GM23338 (cell line): Measurements from ENCODE around the gene PRUNE1. TPM values are rescaled to one million over a fixed set of nuclear protein-coding genes. Genes with fewer than 3 reads are reported as not detected.
A peak's percentile ranks its signal among the peaks of the same experiment; 100 is the strongest.

Experiments used
- ATAC-seq: fragments of 200-7000 bp; cut with Tn5 transposase; 3 replicates; pipeline ENCODE4 v1.9.1; 2020
- DNase-seq: peaks from one replicate; pipeline ENCODE4 v3.0.0-alpha.2; 2015; ENCODE audit warnings: low spot score
- H2AFZ ChIP-seq: fragments of 200-600 bp; sonication (generic); 2 replicates; pipeline ENCODE4 v1.8.0; 2016; ENCODE audit warnings: antibody characterized with exemption, mild to moderate bottlenecking, moderate library complexity
- H3F3A ChIP-seq: fragments of 200-600 bp; sonication (generic); replicated peaks from 2 replicates; pipeline ENCODE4 v1.8.0; 2017; ENCODE audit warnings: antibody characterized with exemption, mixed run types, low read depth
- H3K27ac ChIP-seq: fragments of 200-600 bp; sonication (generic); 2 replicates; pipeline ENCODE4 v1.6.1; 2016; ENCODE audit warnings: low read depth
- H3K27me3 ChIP-seq: fragments of 200-600 bp; sonication (generic); 2 replicates; pipeline ENCODE4 v1.8.0; 2016; ENCODE audit warnings: mild to moderate bottlenecking, mixed run types, moderate library complexity; ENCODE audit not compliant: insufficient read depth
- H3K36me3 ChIP-seq: fragments of 200-600 bp; sonication (generic); 2 replicates; pipeline ENCODE4 v1.8.0; 2016; ENCODE audit warnings: mild to moderate bottlenecking; ENCODE audit not compliant: insufficient read depth
- H3K4me1 ChIP-seq: fragments of 200-600 bp; sonication (generic); 2 replicates; pipeline ENCODE4 v1.8.0; 2016; ENCODE audit warnings: mild to moderate bottlenecking, moderate library complexity; ENCODE audit not compliant: insufficient read depth
- H3K4me2 ChIP-seq: fragments of 200-600 bp; sonication (generic); 2 replicates; pipeline ENCODE4 v1.7.1; 2017; ENCODE audit warnings: mixed run types
- H3K4me3 ChIP-seq: fragments of 200-600 bp; sonication (generic); 2 replicates; pipeline ENCODE4 v1.6.1; 2016; ENCODE audit warnings: mixed run types
- H3K79me2 ChIP-seq: fragments of 200-600 bp; sonication (generic); replicated peaks from 2 replicates; pipeline ENCODE4 v1.8.0; 2017; ENCODE audit warnings: mild to moderate bottlenecking; ENCODE audit not compliant: insufficient read depth
- H3K9me2 ChIP-seq: fragments of 200-600 bp; sonication (generic); 2 replicates; pipeline ENCODE4 v1.8.0; 2017; ENCODE audit not compliant: insufficient read depth
- H4K20me1 ChIP-seq: fragments of 200-600 bp; sonication (generic); replicated peaks from 2 replicates; pipeline ENCODE4 v1.8.0; 2017; ENCODE audit warnings: mild to moderate bottlenecking; ENCODE audit not compliant: insufficient read depth
- H3K27ac Mint-ChIP-seq: 2 replicates; pipeline ENCODE4 v1.8.0; 2020; ENCODE audit warnings: inconsistent platforms, mild to moderate bottlenecking, moderate library complexity, mixed read lengths
- H3K27me3 Mint-ChIP-seq: 3 replicates; pipeline ENCODE4 v1.8.0; 2022; ENCODE audit warnings: low read depth, mild to moderate bottlenecking, moderate library complexity, mixed read lengths, inconsistent platforms; ENCODE audit not compliant: insufficient read depth, poor library complexity
- H3K36me3 Mint-ChIP-seq: 3 replicates; pipeline ENCODE4 v1.8.0; 2021; ENCODE audit warnings: low read depth, mild to moderate bottlenecking, inconsistent platforms, moderate library complexity, mixed read lengths
- H3K4me1 Mint-ChIP-seq: 3 replicates; pipeline ENCODE4 v1.8.0; 2020; ENCODE audit warnings: mild to moderate bottlenecking, inconsistent platforms, mixed read lengths
- H3K4me3 Mint-ChIP-seq: 3 replicates; pipeline ENCODE4 v1.8.0; 2021; ENCODE audit warnings: moderate library complexity, mild to moderate bottlenecking, inconsistent platforms, mixed read lengths
- H3K9me3 Mint-ChIP-seq: 3 replicates; pipeline ENCODE4 v1.8.0; 2020; ENCODE audit warnings: moderate library complexity, mild to moderate bottlenecking, inconsistent platforms, mixed read lengths
- CREB1 ChIP-seq: fragments of 250-450 bp; sonication (Bioruptor Pico); IDR thresholded peaks from 2 replicates; pipeline ENCODE4 v1.5.0; 2020; ENCODE audit warnings: low read depth, mild to moderate bottlenecking, moderate library complexity
- ETS1 ChIP-seq: IDR thresholded peaks from 2 replicates; pipeline ENCODE4 v1.6.1; 2016; ENCODE audit warnings: antibody characterized with exemption
- EZH2 ChIP-seq: fragments of 200-600 bp; sonication (generic); IDR thresholded peaks from one replicate; pipeline ENCODE4 v1.8.0; 2017; ENCODE audit warnings: antibody characterized with exemption, mild to moderate bottlenecking, low read depth; ENCODE audit not compliant: unreplicated experiment
- EZH2phosphoT487 ChIP-seq: fragments of 200-600 bp; sonication (generic); IDR thresholded peaks from one replicate; pipeline ENCODE4 v1.8.1; 2018; ENCODE audit warnings: antibody characterized with exemption; ENCODE audit not compliant: unreplicated experiment
- JUNB ChIP-seq: IDR thresholded peaks from one replicate; pipeline ENCODE4 v1.6.1; 2016; ENCODE audit warnings: antibody characterized with exemption; ENCODE audit not compliant: unreplicated experiment
- NANOG ChIP-seq: IDR thresholded peaks from 2 replicates; pipeline ENCODE4 v1.6.1; 2016; ENCODE audit warnings: antibody characterized with exemption, borderline replicate concordance
- POLR2AphosphoS5 ChIP-seq: IDR thresholded peaks from 2 replicates; pipeline ENCODE4 v1.6.1; 2016; ENCODE audit warnings: antibody characterized with exemption, low read depth
- REST ChIP-seq: IDR thresholded peaks from one replicate; pipeline ENCODE4 v1.6.1; 2018; ENCODE audit warnings: antibody characterized with exemption; ENCODE audit not compliant: unreplicated experiment
- STAT1 ChIP-seq: IDR thresholded peaks from one replicate; pipeline ENCODE4 v1.6.1; 2016; ENCODE audit warnings: antibody characterized with exemption; ENCODE audit not compliant: unreplicated experiment
- ZNF114 ChIP-seq: fragments of 250-450 bp; sonication (Bioruptor Pico); IDR thresholded peaks from 2 replicates; pipeline ENCODE4 v1.5.0; 2020; ENCODE audit warnings: mild to moderate bottlenecking, moderate library complexity
- ZNF331 ChIP-seq: fragments of 250-450 bp; sonication (Bioruptor Pico); IDR thresholded peaks from 2 replicates; pipeline ENCODE4 v1.5.0; 2020; ENCODE audit warnings: low read depth, mild to moderate bottlenecking, moderate library complexity
- polyA plus RNA-seq: library from polyadenylated mRNA; unstranded; fragments of >200 nt; fragmentation: Nextera tagmentation; extraction: Ambion mirVana; gene quantifications from 2 replicates; pipeline ENCODE4 v1.2.1, GENCODE V29; 2016
- total RNA-seq: library from RNA; depleted of rRNA; stranded (reverse); fragments of >200 nt; shearing (Covaris generic); gene quantifications from 2 replicates; pipeline ENCODE4 v1.2.3, GENCODE V29; 2014
- TF ChIP-seq, protein P1 (sequence below), 2 experiments: fragments of 200-600 bp in 1 of 2; sonication (generic) in 1 of 2; conservative IDR thresholded peaks; 2 replicates each; pipeline versions ENCODE4 v1.5.1 to v1.6.1; 2016 to 2017; ENCODE audit warnings: antibody characterized with exemption in 2 of 2, low read depth in 2 of 2, mild to moderate bottlenecking in 2 of 2, moderate library complexity in 1 of 2
- TF ChIP-seq, protein P2 (sequence below): fragments of 250-450 bp; sonication (Bioruptor Pico); IDR thresholded peaks from 2 replicates; pipeline ENCODE4 v1.5.0; 2020; ENCODE audit warnings: mild to moderate bottlenecking, moderate library complexity

PRUNE1 gene
- total and polyA plus RNA-seq, 2 experiments from 2014 or later: 14.7 to 33.2 TPM

DNA sequence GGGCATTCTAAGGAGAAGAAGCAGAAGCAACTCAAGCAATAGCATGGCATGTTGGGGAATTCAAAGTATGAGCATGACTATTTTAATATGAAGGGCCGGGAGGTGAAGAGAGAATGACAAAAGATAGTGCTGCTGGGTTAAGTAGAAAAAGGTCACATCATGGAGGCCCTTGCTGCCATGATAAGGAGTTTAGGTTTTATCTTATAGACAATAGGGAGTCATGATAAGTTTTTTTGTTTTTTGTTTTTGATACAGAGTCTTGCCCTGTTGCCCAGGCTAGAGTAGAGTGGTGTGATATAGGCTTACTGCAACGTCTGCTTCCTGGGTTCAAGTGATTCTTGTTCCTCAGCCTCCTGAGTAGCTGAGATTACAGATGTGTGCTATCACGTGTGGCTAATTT lies 31.3 kb downstream of the PRUNE1 start:
- Histone ChIP-seq H3K36me3 (no peaks in the 10 kb centered on the region), H4K20me1 (no peaks in the 10 kb centered on the region; the same call in 1 of the 2 replicates), H3K27me3 (no peaks in the 10 kb centered on the region), H3K27ac (no peak overlapping the region), H3K4me3 (no peak overlapping the region), H3K9me2 (no peaks in the 10 kb centered on the region), H2AFZ (no peak overlapping the region), H3K4me2 (0 out of 2 replicates have a peak overlapping the region, but pooled peaks have one; percentile 12), H3K4me1 (peaks cover 19% of the 10 kb centered on the region), H3K79me2 (no peaks in the 10 kb centered on the region), H3F3A (no peaks in the 10 kb centered on the region)
- ATAC-seq (no peak), DNase-seq (no peak)
- Mint-ChIP-seq H3K36me3 (peaks cover 7% of the 10 kb centered on the region), H3K4me1 (peaks cover 23% of the 10 kb centered on the region), H3K4me3 (no peak overlapping the region), H3K9me3 (no peaks in the 10 kb centered on the region), H3K27ac (no peak overlapping the region), H3K27me3 (peaks cover 2% of the 10 kb centered on the region)
- TF ChIP-seq EZH2phosphoT487 (no peak), ZNF331 (no peak), POLR2AphosphoS5 (no peak), EZH2 (no peak), CREB1 (CRISPR knock-in tag) (no peak), ZNF114 (no peak), JUNB (no peak), NANOG (no peak), STAT1 (no peak), ETS1 (no peak), REST (no peak)
- TF ChIP-seq, protein P1, sequence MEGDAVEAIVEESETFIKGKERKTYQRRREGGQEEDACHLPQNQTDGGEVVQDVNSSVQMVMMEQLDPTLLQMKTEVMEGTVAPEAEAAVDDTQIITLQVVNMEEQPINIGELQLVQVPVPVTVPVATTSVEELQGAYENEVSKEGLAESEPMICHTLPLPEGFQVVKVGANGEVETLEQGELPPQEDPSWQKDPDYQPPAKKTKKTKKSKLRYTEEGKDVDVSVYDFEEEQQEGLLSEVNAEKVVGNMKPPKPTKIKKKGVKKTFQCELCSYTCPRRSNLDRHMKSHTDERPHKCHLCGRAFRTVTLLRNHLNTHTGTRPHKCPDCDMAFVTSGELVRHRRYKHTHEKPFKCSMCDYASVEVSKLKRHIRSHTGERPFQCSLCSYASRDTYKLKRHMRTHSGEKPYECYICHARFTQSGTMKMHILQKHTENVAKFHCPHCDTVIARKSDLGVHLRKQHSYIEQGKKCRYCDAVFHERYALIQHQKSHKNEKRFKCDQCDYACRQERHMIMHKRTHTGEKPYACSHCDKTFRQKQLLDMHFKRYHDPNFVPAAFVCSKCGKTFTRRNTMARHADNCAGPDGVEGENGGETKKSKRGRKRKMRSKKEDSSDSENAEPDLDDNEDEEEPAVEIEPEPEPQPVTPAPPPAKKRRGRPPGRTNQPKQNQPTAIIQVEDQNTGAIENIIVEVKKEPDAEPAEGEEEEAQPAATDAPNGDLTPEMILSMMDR (conservative IDR thresholded peaks at IDR 0.05; ENCODE audit: low read depth in 2 of 2): no peak
- TF ChIP-seq, protein P2, sequence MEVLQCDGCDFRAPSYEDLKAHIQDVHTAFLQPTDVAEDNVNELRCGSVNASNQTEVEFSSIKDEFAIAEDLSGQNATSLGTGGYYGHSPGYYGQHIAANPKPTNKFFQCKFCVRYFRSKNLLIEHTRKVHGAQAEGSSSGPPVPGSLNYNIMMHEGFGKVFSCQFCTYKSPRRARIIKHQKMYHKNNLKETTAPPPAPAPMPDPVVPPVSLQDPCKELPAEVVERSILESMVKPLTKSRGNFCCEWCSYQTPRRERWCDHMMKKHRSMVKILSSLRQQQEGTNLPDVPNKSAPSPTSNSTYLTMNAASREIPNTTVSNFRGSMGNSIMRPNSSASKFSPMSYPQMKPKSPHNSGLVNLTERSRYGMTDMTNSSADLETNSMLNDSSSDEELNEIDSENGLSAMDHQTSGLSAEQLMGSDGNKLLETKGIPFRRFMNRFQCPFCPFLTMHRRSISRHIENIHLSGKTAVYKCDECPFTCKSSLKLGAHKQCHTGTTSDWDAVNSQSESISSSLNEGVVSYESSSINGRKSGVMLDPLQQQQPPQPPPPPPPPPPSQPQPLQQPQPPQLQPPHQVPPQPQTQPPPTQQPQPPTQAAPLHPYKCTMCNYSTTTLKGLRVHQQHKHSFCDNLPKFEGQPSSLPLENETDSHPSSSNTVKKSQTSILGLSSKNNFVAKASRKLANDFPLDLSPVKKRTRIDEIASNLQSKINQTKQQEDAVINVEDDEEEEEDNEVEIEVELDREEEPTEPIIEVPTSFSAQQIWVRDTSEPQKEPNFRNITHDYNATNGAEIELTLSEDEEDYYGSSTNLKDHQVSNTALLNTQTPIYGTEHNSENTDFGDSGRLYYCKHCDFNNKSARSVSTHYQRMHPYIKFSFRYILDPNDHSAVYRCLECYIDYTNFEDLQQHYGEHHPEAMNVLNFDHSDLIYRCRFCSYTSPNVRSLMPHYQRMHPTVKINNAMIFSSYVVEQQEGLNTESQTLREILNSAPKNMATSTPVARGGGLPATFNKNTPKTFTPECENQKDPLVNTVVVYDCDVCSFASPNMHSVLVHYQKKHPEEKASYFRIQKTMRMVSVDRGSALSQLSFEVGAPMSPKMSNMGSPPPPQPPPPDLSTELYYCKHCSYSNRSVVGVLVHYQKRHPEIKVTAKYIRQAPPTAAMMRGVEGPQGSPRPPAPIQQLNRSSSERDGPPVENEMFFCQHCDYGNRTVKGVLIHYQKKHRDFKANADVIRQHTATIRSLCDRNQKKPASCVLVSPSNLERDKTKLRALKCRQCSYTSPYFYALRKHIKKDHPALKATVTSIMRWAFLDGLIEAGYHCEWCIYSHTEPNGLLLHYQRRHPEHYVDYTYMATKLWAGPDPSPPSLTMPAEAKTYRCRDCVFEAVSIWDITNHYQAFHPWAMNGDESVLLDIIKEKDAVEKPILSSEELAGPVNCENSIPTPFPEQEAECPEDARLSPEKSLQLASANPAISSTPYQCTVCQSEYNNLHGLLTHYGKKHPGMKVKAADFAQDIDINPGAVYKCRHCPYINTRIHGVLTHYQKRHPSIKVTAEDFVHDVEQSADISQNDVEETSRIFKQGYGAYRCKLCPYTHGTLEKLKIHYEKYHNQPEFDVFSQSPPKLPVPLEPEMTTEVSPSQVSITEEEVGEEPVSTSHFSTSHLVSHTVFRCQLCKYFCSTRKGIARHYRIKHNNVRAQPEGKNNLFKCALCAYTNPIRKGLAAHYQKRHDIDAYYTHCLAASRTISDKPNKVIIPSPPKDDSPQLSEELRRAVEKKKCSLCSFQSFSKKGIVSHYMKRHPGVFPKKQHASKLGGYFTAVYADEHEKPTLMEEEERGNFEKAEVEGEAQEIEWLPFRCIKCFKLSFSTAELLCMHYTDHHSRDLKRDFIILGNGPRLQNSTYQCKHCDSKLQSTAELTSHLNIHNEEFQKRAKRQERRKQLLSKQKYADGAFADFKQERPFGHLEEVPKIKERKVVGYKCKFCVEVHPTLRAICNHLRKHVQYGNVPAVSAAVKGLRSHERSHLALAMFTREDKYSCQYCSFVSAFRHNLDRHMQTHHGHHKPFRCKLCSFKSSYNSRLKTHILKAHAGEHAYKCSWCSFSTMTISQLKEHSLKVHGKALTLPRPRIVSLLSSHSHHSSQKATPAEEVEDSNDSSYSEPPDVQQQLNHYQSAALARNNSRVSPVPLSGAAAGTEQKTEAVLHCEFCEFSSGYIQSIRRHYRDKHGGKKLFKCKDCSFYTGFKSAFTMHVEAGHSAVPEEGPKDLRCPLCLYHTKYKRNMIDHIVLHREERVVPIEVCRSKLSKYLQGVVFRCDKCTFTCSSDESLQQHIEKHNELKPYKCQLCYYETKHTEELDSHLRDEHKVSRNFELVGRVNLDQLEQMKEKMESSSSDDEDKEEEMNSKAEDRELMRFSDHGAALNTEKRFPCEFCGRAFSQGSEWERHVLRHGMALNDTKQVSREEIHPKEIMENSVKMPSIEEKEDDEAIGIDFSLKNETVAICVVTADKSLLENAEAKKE: no peak
